ENCODE data around the gene CPB2.

DNA sequence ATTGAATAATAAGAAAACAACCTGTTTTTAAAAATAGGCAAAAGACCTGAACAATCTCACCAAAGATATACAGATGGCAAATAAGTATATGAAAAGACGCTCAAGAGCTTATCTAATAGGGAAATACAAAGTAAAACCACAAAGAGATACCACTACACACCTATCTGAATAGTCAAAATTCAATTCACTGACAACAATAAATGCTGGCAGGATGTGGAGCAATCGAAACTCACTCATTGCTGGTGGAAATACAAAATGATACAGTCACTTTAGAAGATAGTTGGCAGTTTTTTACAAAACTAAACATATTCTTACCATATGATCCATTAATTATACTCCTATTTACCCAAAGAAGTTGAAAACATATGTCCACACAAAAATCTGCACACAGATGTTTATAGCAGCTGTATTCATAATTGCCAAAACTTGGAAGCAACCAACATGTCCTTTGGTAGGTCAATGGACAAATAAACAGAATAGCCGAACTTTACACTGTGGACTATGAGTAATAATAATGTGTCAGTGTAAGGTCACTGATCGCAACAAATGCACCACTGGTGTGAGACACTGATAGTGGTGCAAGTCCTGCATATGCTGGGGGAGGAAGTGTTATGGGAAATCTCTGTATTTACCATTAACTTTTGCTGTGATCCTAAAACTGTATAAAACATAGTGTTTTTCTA, 73.1 kb downstream of the CPB2 start:
- TF ChIP-seq CREB1 (IDR thresholded peaks at IDR 0.05; ENCODE audit: low read depth) (no peak), ZBTB7A (IDR thresholded peaks at IDR 0.05; ENCODE audit: low read depth) (no peak), REST (IDR thresholded peaks at IDR 0.05; ENCODE audit: low read depth) (no peak), TCF12 (IDR thresholded peaks at IDR 0.05; ENCODE audit: low read depth) (no peak), RAD21 (IDR thresholded peaks at IDR 0.05; ENCODE audit: low read depth) (no peak)
- TF ChIP-seq, protein P1, sequence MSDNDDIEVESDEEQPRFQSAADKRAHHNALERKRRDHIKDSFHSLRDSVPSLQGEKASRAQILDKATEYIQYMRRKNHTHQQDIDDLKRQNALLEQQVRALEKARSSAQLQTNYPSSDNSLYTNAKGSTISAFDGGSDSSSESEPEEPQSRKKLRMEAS (IDR thresholded peaks at IDR 0.05), result no peak

Measured in Ishikawa (cell line).